Skeletal muscle satellite cell (primary cell): ENCODE data around the gene IMPG2.
A peak's percentile ranks its signal among the peaks of the same experiment; 100 is the strongest.

Source experiments
- H3K27me3 ChIP-seq: 2 replicates; pipeline ENCODE4 v1.7.0; 2013; ENCODE audit warnings: low read length; ENCODE audit not compliant: control insufficient read depth, insufficient read depth
- H3K36me3 ChIP-seq: 2 replicates; pipeline ENCODE4 v1.7.0; 2013; ENCODE audit warnings: mild to moderate bottlenecking, control low read depth, low read length; ENCODE audit not compliant: insufficient read depth
- H3K4me1 ChIP-seq: 2 replicates; pipeline ENCODE4 v1.7.0; 2013; ENCODE audit warnings: low read length; ENCODE audit not compliant: control insufficient read depth, insufficient read depth
- H3K4me2 ChIP-seq: 2 replicates; pipeline ENCODE4 v1.7.0; 2013; ENCODE audit warnings: mild to moderate bottlenecking, low read length
- H3K4me3 ChIP-seq: 2 replicates; pipeline ENCODE4 v1.7.0; 2013; ENCODE audit warnings: low read length
- H3K9ac ChIP-seq: 2 replicates; pipeline ENCODE4 v1.7.0; 2013; ENCODE audit warnings: mild to moderate bottlenecking, low read depth, low read length, moderate library complexity
- H3K9me3 ChIP-seq: replicated peaks from 2 replicates; pipeline ENCODE4 v1.7.0; 2013; ENCODE audit warnings: mild to moderate bottlenecking, control low read depth, low read length

Gene IMPG2

DNA sequence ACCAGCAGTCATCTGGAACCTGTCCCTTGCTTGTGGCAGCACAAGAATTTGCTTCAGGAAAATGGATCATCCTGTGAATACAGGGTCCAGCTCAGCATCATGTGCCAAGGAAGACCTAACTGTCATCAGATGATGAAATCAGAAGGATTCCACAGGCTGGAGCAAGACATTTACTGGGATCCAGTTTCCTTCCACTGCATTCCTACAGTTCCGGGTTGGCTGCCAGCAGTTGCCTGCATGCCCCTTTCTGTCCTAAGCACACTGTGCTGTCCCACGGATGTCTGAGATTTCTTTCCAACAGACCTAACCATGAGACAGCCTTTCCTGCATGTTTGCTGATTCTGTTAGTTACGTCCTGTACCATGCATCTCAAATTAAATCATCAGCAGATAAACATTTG, 140.7 kb downstream of the IMPG2 start:
- Histone ChIP-seq H3K9ac (peak overlapping the region; percentile 29), H3K36me3 (no peaks in the 10 kb centered on the region), H3K4me2 (no peak overlapping the region), H3K4me1 (peaks cover 7% of the 10 kb centered on the region), H3K27me3 (no peaks in the 10 kb centered on the region), H3K9me3 (no peaks in the 10 kb centered on the region), H3K4me3 (no peak overlapping the region)

DNA sequence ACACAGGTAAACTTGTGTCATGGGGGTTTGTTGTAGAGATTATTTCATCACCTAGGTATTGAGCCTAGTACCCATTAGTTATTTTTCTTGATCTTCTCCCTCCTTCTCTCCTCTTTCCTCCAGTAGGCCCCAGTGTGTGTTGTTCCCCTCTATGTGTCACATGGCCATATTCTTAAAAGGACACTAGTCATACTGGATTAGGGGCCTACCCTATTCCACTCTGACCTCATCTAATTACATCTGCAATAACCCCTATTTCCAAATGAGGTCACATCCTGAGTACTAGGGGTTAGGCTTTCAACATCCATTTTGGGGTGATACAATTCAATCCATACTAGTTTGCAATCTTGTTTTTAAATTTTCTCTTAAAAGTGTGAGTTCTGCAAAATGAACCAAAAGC, 142.8 kb downstream of the IMPG2 start:
- Histone ChIP-seq H3K9ac (no peak overlapping the region), H3K4me2 (no peak overlapping the region), H3K27me3 (no peaks in the 10 kb centered on the region), H3K4me3 (no peak overlapping the region), H3K4me1 (peaks cover 7% of the 10 kb centered on the region), H3K36me3 (no peaks in the 10 kb centered on the region), H3K9me3 (no peaks in the 10 kb centered on the region)
